NCI-H1092 (cell line): Measurements from ENCODE around the gene STX10.
A peak's percentile ranks its signal among the peaks of the same experiment; 100 is the strongest.
"Not testable (repeated sequence)": the region's sequence is repeated elsewhere in the genome, so short reads cannot be mapped to it uniquely, and the experiment has no call there.

Source experiments
- DNase-seq: peaks from one replicate; lab custom pipeline; 2025; lab: John Stamatoyannopoulos, UW

Gene STX10

DNA sequence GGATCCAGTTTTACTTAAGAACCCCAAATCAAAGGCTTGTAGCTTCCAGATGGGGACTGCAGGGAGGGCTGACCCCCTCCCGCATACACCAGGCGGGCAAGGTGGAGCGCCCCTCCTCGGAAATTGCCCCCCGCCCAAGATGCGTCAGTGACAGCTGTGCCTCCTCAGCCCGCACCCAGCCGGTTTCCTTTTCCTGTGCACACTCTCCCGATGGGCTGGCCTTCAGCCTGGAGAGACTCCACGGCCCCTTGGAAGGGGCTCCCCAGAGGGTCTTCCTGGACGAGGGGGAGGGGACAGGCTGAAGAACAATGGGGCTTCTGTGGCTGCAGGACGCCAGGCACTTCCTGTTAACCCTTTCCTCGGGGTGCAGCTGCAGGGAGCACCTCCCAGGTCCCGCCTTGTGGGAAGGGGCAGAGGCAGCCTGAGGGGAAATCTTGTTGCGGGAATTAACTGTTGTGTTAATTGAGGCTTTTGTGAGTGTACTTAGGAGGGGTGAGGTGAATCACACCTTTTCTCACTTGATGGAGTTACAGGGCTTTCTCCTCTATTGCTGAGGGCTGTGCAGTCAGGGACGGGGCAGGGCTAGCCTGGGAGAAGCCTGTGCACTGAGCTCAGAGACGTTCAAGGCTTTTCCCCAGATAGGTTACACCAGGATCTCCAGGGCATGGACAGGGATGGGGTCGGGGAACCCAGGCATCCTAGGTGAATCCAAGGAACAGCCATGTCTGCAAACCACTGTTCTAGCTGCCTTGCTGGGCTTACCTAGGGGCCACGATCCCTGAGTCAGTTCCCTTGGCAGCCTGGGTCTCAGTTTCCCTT lies 14.4 kb upstream of the STX10 start:
- DNase-seq = peak; percentile 55

DNA sequence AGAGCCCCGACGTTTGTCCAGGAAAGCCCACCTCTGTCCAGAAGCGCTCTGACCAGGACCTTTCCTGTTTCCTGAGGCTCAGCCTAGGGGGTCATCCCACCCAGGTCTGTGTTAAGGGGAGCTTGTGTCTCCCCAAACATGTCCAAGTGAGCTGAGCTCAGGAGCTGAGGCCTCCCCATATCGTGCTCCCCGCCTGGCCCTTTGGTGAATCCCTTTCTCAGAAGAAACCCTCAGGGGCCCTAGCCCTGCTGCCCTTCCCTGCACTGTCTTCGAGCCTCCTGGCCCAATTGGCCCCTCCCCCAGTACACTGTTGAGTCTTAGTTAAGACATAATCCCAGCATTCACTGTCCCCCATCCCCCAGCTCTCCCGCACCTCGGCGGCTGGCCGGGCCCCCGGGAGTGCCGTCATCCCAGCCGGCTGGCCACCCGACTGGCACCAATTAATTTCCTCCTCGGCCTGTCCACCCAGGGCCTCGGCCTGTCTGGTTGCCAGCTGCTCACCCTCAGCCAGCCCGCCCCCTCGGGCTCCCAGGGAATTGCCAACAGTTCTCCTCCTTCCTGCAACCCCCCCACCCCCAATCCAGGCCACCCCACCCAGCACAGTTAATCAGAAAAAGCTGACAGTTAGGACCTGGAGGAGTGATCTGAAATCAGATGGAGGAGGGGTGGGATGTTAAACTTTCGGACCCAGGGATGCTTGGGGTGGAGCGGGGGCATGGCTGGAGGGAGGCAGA lies 13.6 kb upstream of the STX10 start:
- no peak for DNase-seq

DNA sequence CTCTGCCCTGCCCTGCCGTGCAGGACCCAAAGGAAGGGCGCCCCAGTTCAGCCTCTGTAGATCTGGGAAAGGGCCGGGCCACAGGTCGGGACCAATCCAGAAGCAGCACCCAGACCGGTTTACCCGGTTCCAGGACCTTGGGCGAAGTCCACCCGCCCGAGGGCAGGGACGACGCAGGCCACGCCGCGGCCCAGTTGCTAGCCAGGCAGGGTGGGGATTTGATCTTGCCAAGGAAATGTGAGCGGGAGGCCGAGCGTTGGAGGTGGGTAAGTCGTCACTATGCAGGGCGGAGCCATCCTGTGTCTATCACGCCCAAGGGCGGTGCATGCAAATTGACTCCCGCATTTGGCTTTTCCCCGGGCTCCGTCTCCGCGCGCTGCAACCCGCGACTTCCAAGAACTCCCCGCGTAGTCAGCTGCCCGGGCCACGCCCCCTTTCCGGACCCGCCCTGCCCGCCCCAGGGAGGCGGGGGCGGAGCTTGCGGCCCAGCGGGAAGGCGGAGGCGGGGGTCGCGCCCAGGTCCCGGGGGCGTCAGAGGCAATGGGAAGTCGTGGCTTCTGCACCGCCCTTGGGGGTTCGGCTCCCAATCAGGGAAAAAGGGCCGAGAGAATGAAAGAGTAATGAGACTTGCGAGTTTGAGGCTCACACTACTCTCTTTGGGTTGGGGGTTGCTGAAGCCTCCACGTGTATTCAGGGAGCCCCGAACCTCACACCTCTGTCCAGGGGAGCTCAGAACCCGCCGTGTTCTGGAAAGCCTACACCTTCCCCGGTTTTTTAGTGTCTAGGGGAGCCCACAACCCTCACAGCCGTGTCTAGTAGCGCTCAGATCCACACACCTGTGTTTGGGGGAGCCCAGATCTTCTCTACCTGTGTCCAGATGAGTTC lies 12.8 kb upstream of the STX10 start:
- peak; percentile 86 for DNase-seq

DNA sequence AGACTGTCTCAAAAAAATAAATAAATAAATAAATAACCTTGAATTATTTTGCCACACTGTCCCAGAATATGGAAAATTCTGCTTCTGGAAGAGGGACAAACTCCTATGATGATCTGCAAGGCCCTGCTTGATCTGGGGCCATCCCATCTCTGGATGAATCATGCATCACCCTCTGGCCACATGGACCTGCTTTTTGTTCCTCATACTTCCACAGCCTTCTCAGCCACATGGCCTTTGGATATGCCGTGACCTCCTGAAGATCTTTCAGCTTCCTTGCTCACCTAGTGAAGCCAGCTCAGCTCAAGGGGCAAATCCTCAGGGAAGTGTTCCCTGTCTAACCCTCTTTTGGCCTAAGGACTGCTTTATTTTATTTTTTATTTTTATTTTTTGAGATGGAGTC lies 10.4 kb upstream of the STX10 start:
- no peak for DNase-seq

DNA sequence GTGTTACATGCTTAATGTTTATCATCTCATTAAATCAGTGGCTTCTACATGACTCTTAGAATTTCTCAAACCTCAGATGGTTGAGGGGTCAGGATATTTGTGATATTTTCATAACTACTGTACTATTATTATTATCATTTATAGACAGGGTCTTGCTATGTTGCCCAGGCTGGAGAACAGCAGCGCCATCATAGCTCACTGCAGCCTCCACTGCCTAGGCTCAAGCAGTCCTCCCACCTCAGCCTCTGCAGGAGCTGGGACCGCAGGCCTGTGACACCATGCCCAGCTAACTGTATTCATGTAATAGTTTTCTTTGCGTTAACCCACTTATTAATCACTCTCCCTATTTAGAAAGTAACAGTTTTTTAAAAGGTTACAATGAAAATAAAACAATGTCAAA lies 9.5 kb upstream of the STX10 start:
- DNase-seq = no peak

DNA sequence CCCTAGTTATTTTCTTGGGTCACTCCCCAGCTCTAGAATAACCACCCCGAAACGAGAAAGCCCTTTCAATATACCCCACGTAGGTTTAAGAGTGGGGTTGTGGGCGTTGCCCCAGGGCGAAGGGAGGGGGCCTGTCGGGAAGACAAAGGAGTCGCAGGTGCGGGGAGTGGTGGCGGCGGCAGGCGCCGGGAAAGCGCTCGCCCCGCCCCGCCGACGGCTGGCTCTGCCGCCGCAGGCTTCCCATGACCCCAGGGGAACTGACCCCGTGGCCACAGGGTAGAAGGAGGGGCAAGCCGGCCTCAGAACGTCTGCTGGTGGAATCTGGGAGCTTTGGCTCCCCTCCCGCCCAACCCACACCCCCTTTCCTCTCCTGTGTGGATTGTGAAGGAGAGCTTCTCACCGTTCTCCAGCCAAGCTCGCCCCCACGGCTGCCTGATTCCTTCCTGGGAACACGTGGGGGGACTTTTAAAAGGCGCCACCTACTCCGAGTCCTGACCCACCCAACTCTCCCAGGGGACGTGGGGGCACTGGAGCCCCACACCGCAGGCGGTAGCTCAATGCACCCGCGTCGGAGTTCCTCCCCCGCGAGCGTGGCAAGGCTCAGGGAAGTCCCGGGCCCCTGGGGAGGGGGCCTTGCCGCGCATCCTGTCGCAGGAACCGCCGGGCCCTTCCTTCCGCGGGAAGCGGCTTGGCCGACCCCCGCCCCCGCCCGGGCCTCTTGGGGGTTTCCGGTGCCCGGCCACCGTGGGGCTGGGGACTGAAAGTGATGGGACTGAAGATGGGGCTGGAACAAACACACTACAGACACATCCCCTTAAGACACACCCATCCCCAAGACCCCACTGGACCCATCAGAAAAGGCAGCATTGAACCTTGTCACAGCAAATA lies 5.5 kb upstream of the STX10 start:
- DNase-seq = no peak

DNA sequence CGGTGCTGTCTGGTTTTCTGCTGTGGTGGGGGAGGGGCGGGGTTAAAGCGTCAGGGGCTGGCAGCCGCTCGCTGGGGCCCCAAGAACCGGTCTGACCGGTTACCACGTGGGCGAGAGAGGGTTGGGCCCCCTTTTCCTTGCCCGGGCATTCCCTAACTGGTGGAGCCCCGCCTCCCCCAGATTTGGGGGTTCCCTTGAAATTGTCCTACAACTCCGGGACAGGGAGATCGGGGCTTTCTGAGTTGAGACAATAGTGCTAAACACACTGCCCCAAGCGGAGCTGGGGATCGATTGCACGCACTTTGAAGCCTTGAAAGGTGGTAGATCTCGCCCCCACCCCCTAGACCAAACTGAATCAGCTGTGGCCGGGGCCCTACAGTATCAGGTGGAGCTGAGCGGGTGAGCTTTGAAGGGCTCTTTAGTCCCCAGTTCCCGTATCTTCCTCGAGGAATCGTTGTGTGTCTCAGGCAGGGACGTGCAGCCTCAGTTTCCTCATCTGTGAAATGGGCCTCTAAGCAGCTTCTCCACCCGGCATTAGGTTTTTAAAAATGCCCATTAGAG lies 4.8 kb upstream of the STX10 start:
- no peak for DNase-seq

DNA sequence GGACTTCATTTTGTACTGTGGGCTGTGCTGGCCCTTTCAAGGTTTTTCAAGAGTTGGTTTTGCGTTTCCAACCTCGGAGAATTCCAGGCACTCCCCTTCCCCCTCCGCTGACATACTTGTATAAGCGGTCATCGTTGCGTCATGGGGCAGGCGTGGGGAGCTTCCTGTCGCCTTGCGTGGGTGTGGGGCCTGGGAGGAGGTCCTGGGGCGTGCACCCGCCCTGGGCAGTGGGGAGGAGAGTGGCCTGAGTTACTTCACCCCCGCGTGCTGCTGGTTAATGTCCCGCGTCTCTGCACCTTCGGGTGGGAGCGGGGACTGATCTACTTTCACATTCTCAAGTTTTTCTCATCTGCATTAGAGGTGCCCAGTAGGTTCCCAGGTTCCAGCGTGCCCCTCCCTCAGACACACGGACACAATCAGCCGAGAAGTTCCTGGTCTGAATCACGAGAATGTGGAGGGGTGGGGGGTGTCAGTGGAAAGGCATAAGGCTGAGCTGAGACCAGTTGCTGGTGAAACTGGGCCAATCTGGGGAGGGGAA lies 4.1 kb upstream of the STX10 start:
- no peak for DNase-seq

DNA sequence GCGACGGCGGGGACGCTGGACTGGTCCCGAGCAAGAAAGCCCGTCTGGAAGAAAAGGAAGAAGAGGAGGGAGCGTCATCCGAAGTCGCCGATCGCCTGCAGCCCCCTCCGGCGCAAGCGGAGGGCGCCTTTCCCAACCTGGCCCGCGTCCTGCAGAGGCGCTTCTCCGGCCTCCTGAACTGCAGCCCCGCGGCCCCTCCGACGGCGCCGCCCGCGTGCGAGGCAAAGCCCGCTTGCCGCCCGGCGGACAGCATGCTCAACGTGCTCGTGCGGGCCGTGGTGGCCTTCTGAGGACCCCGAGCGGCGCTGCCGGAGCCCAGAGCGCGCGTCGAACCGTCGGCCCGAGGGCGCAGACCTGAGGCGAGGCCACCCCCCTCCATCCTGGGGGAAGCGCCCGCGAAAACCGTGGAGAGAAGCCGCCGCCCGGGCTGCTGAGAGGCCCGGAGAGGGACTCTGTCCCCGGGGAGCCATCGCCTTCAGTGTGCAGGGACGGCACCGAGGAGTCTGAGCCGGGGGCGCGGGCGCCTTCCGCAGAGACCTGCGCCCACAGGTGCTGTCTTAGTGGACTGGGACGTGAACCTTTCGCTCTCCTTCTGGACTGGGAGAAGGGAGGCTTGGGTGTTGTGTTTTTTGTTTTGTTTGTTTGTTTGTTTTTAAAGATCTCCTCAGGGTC lies 3.5 kb upstream of the STX10 start:
- peak; percentile 50 for DNase-seq

DNA sequence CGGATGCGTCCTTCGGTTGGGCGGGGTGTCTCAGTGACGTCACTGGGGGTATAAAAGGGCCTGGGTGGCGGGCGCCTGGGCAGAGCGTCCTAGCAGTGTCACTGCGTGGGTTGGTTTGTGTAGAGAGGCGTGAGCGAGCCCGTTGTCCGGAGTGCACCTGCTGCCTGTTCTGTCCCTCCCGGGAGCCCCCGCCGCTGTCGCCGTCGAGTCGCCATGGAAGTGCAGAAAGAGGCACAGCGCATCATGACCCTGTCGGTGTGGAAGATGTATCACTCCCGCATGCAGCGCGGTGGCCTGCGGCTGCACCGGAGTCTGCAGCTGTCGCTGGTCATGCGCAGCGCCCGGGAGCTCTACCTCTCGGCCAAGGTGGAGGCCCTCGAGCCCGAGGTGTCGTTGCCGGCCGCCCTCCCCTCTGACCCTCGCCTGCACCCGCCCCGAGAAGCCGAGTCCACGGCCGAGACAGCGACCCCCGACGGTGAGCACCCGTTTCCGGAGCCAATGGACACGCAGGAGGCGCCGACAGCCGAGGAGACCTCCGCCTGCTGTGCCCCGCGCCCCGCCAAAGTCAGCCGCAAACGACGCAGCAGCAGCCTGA lies 2.9 kb upstream of the STX10 start:
- DNase-seq = peak; percentile 92

DNA sequence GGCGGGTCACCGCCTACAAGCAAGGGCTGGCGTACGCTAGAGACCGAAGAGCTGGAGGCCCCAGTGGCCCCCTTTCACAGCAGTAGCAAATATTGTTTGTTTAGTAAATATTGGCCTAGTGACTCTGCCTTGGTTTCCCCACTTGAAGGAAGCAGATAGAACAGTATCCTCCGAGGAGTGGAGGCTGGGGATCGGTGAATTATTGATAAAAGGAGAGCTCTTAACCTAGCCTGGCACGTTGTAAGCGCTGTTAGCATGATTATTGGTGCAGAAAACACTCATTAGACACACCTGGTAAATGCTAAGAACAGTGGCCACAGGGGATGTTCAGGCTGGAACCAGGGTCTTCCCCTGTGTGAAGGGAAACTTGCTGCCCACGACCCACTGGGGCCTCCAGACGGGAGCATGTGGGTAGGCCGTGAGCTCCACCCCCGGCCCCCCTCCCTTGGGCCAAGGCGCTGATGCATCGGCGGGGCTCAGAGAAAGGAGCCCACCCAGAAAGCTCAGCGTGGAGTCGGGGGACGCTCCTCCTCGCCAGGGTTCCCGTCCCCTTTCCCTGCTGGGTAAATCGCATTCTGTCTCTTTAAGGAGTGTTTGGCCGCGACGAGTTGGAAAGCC lies 2.3 kb upstream of the STX10 start:
- DNase-seq = no peak

DNA sequence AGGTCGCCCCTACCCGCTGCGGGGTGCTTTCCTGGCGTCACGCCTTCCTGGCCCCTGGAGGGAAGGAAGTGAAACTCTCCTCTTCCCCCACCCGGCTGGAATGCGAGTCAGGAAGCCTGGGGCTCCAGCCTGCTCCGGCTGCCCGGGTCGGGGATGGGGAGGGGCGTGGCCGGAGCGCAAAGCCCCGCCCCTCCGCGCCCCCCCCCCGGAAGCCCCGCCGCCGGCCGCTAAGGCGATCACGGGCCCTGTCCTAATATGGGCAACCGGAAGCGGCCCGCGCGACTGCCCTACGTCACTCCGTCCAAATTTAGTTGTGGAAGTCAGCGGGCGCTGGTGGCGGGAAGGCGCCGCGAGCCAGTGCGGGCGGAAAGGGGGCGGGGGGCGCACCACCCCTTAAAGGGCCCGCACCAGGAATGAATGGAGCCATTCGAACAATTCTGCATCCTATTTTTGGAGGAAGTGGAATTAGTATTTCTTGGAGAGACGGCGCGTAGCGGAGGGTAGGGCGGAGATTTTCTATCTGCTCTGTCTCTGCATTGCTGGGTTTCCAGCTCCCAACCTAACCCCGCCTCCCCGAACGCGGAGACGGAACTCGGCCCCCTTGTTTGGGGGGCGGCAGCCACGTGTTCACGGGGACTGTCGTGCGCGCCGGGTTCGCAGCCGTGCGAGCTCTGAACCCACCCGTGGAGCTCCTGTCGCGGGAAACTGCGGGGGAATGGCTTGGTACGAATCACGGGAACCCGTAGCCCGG lies 1.6 kb upstream of the STX10 start:
- DNase-seq = peak; percentile 94

DNA sequence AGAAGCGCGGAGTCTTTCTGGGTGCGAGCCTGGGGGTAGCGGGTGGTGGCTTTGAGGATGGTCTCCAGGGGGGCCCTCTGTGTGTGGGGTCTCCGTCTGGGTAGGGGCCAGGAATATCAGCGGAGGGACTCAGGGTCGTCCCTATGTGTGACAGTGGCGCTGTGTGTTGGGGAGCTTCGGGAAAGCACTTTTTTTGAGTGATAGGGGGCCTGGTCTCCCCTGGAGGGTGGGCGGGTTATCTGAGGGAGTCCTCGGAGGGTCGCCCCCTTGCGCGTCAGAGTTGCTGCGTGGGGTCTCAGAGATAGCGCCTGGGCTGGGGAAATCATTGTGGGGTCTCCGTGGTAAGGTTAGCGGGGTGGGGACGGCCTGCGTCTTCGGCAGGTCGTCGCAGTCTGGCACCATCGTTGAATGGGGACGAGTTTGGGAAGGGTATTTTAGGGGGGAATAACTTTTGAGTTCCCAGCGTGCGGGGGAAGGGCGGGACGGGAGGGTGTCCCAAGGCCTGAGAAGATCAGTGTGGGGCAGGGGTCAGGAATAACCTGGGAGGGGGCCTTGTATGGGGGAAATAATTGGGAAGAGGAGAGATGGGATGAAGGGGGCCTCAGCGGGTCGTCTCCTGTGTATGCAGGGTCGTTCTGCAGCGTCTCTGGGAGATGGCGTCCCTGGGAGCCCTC lies 893 bp upstream of the STX10 start:
- DNase-seq = no peak

DNA sequence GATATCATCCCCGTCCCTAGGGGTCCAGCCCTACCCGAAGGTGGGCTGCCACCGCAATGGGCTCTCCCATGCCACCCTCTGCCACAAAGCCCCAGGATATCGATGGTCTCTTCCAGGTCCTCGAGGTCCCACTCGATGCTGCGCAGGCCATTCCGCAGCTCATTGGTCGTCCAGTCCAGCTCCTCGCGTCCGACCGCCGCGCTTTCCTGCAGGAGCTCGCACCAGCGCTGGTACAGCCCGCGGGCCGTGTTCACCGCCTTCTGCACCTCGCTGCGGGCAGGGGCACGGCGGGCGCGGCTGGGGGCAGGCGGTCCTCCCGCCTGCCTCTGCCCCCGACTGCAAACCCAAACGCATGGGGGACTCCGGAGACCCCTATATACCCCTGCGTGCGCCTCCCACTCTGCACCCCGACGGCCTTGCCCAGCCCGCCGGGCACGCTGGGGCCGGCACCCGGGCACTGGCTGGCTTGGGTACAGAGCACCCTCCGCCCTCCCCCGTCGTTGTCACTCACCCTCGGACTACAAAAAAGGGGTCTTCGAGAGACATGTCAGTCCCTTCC lies 468 bp downstream of the STX10 start:
- peak; percentile 57 for DNase-seq

DNA sequence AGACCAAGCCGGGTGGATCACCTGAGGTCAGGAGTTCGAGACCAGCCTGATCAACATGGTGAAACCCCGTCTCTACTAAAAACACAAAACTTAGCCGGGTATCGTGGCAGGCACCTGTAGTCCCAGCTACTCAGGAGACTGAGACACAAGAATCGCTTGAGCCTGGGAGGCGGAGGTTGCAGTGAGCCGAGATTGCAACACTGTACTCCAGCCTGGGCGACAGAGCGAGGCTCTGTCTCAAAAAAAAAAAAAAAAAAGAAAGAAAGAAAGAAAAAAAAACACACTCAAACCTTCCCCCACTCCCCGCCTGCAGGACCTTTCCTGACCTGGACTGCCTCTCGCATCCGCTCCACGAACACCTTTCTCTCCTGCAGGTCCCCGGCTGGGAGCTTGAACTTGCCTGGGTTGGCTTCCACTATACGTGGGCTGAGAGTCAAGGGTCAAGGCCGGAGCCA lies 975 bp downstream of the STX10 start:
- not testable (repeated sequence) for DNase-seq

DNA sequence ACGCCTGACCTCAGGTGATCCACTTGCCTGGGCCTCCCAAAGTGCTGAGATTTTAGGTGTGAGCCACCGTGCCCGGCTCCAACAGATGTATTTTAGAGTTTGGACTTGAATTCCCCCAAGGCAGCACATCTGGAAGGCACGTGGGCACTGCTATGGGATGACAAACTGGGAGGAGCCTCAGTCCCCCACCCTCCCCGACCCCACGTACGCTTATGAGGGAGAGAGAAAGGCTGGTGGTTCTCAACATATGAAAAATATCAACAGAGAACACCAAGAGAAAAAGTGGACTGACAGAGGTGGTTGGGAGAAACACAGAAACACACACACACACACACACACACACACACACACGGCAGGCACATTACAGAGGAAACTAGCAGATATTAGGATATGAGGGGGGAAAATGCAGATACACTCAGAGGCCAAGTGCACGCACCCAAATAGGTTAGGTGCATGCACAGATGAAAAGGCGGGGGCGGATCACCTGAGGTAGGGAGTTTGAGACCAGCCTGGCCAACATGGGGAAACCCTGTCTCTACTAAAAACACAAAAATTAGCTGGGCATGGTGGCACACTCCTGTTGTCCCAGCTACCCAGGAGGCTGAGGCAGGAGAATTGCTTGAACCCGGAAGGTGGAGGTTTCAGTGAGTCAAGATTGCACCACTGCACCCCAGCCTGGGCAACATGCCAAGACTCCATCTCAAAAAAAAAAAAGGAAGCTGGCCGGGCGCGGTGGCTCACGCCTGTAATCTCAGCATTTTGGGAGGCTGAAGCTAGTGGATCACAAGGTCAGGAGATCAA lies 3.2 kb downstream of the STX10 start:
- no peak for DNase-seq
